K562 (cell line): Measurements from ENCODE around the gene CDC20. TPM values are rescaled to one million over a fixed set of nuclear protein-coding genes. Genes with fewer than 3 reads are reported as not detected.

ENCODE experiments used
- microRNA-seq: library from miRNA; unstranded; fragments of <30 nt; microRNA quantifications from one replicate; pipeline ENCODE4, GENCODE V29; 2018; ENCODE audit warnings: borderline microRNAs expressed
- polyA plus RNA-seq, 8 experiments: library from polyadenylated mRNA; depleted of rRNA in 4 of 8; stranded (reverse) in 5 of 8; unstranded in 3 of 8; fragments of >200 nt; fragmentation: Nextera tagmentation in 2 of 8; fragmentation: Illumina TruSeq in 1 of 8; extraction: Ambion mirVana in 2 of 8; extraction: Trizol in 1 of 8; gene quantifications; 2 replicates each; pipeline versions ENCODE4 v1.2.1 to v1.2.3, GENCODE V29; 2011 to 2014; ENCODE audit warnings: inconsistent platforms in 1 of 8, missing spikeins in 1 of 8
- total RNA-seq, 7 experiments: library from RNA; depleted of rRNA in 6 of 7; stranded (reverse); fragments of >200 nt in 6 of 7; fragmentation: Illumina TruSeq in 2 of 7; extraction: Trizol in 2 of 7; gene quantifications; 2 replicates each; pipeline versions ENCODE4 v1.2.1 to v1.2.3, GENCODE V29; 2011 to 2021; ENCODE audit warnings: low replicate concordance in 1 of 7

The CDC20 gene
- total and polyA plus RNA-seq, 9 of the 15 experiments (the other 6 are each of a cell fraction or from before 2014, with no cell fraction given) = 45.2 to 224 (median 121) TPM

Small RNA genes within 50 kb of the gene (microRNA-seq; reads per million reads assigned to microRNA genes)
- gene MIR6734 = 0.82 reads per million

Other genes with a start within 250 kb of the CDC20 start
Only the 7 nearest of the 11 such genes appear.
- gene TMEM125, start 89.0 kb upstream of the CDC20 start, total RNA-seq (2014; rRNA removed) = not detected in 2 replicates
- not detected in 2 replicates for gene TMEM125, start 89.0 kb upstream of the CDC20 start, total RNA-seq (2014; rRNA removed; fragmentation: Illumina TruSeq; extraction: Trizol)
- not detected in 2 replicates for gene TMEM125, start 89.0 kb upstream of the CDC20 start, total RNA-seq (2015; rRNA removed; fragmentation: Illumina TruSeq; extraction: Trizol)
- 0.45 TPM in 1 of 2 replicates, not detected in the other for gene TMEM125, start 89.0 kb upstream of the CDC20 start, total RNA-seq (2021)
- gene TMEM125, start 89.0 kb upstream of the CDC20 start, polyA plus RNA-seq (2011; rRNA removed) = 0.08 and 0.35 TPM in 2 replicates
- gene TMEM125, start 89.0 kb upstream of the CDC20 start, polyA plus RNA-seq (2014; fragmentation: Illumina TruSeq; extraction: Trizol) = 0.07 TPM in 1 of 2 replicates, not detected in the other
- not detected for gene TMEM125, start 89.0 kb upstream of the CDC20 start, polyA plus RNA-seq (2014; fragmentation: Nextera tagmentation; extraction: Ambion mirVana)
- 0.67 TPM in 1 of 2 replicates, not detected in the other for gene TMEM125, start 89.0 kb upstream of the CDC20 start, polyA plus RNA-seq (2014; rRNA removed)
- gene C1orf210, start 73.4 kb upstream of the CDC20 start, total RNA-seq (2014; rRNA removed) = not detected in 2 replicates
- gene C1orf210, start 73.4 kb upstream of the CDC20 start, total RNA-seq (2014; rRNA removed; fragmentation: Illumina TruSeq; extraction: Trizol) = not detected in 2 replicates
- not detected in 2 replicates for gene C1orf210, start 73.4 kb upstream of the CDC20 start, total RNA-seq (2015; rRNA removed; fragmentation: Illumina TruSeq; extraction: Trizol)
- gene C1orf210, start 73.4 kb upstream of the CDC20 start, total RNA-seq (2021) = not detected in 2 replicates
- not detected in 2 replicates for gene C1orf210, start 73.4 kb upstream of the CDC20 start, polyA plus RNA-seq (2011; rRNA removed)
- not detected in 2 replicates for gene C1orf210, start 73.4 kb upstream of the CDC20 start, polyA plus RNA-seq (2014; fragmentation: Illumina TruSeq; extraction: Trizol)
- not detected for gene C1orf210, start 73.4 kb upstream of the CDC20 start, polyA plus RNA-seq (2014; fragmentation: Nextera tagmentation; extraction: Ambion mirVana)
- 0.21 TPM in 1 of 2 replicates, not detected in the other for gene C1orf210, start 73.4 kb upstream of the CDC20 start, polyA plus RNA-seq (2014; rRNA removed)
- gene TIE1, start 58.0 kb upstream of the CDC20 start, total RNA-seq (2014; rRNA removed) = 0.14 and 0.16 TPM in 2 replicates
- not detected in 2 replicates for gene TIE1, start 58.0 kb upstream of the CDC20 start, total RNA-seq (2014; rRNA removed; fragmentation: Illumina TruSeq; extraction: Trizol)
- gene TIE1, start 58.0 kb upstream of the CDC20 start, total RNA-seq (2015; rRNA removed; fragmentation: Illumina TruSeq; extraction: Trizol) = 0.04 TPM in 1 of 2 replicates, not detected in the other
- 0.20 and 0.31 TPM in 2 replicates for gene TIE1, start 58.0 kb upstream of the CDC20 start, total RNA-seq (2021)
- gene TIE1, start 58.0 kb upstream of the CDC20 start, polyA plus RNA-seq (2011; rRNA removed) = 0.32 and 0.49 TPM in 2 replicates
- 0.07 and 0.17 TPM in 2 replicates for gene TIE1, start 58.0 kb upstream of the CDC20 start, polyA plus RNA-seq (2014; fragmentation: Illumina TruSeq; extraction: Trizol)
- gene TIE1, start 58.0 kb upstream of the CDC20 start, polyA plus RNA-seq (2014; fragmentation: Nextera tagmentation; extraction: Ambion mirVana) = not detected
- 0.08 and 0.66 TPM in 2 replicates for gene TIE1, start 58.0 kb upstream of the CDC20 start, polyA plus RNA-seq (2014; rRNA removed)
- not detected in 2 replicates for gene MPL, start 21.2 kb upstream of the CDC20 start, total RNA-seq (2014; rRNA removed)
- gene MPL, start 21.2 kb upstream of the CDC20 start, total RNA-seq (2014; rRNA removed; fragmentation: Illumina TruSeq; extraction: Trizol) = not detected in 2 replicates
- not detected in 2 replicates for gene MPL, start 21.2 kb upstream of the CDC20 start, total RNA-seq (2015; rRNA removed; fragmentation: Illumina TruSeq; extraction: Trizol)
- gene MPL, start 21.2 kb upstream of the CDC20 start, total RNA-seq (2021) = not detected in 2 replicates
- gene MPL, start 21.2 kb upstream of the CDC20 start, polyA plus RNA-seq (2011; rRNA removed) = not detected in 2 replicates
- gene MPL, start 21.2 kb upstream of the CDC20 start, polyA plus RNA-seq (2014; fragmentation: Illumina TruSeq; extraction: Trizol) = not detected in 2 replicates
- not detected for gene MPL, start 21.2 kb upstream of the CDC20 start, polyA plus RNA-seq (2014; fragmentation: Nextera tagmentation; extraction: Ambion mirVana)
- gene MPL, start 21.2 kb upstream of the CDC20 start, polyA plus RNA-seq (2014; rRNA removed) = not detected in 2 replicates
- 53.4 and 73.1 TPM in 2 replicates for gene ELOVL1, start 9.0 kb downstream of the CDC20 start, total RNA-seq (2014; rRNA removed)
- gene ELOVL1, start 9.0 kb downstream of the CDC20 start, total RNA-seq (2014; rRNA removed; fragmentation: Illumina TruSeq; extraction: Trizol) = 48.1 and 51.0 TPM in 2 replicates
- gene ELOVL1, start 9.0 kb downstream of the CDC20 start, total RNA-seq (2015; rRNA removed; fragmentation: Illumina TruSeq; extraction: Trizol) = 65.3 and 66.6 TPM in 2 replicates
- gene ELOVL1, start 9.0 kb downstream of the CDC20 start, total RNA-seq (2021) = 66.8 and 73.2 TPM in 2 replicates
- 157 and 159 TPM in 2 replicates for gene ELOVL1, start 9.0 kb downstream of the CDC20 start, polyA plus RNA-seq (2011; rRNA removed)
- 108 and 120 TPM in 2 replicates for gene ELOVL1, start 9.0 kb downstream of the CDC20 start, polyA plus RNA-seq (2014; fragmentation: Illumina TruSeq; extraction: Trizol)
- gene ELOVL1, start 9.0 kb downstream of the CDC20 start, polyA plus RNA-seq (2014; fragmentation: Nextera tagmentation; extraction: Ambion mirVana) = 100 to 1,000 TPM in 1 of 2 experiments, 10 to 100 TPM in 1; 70.3 to 147 TPM
- gene ELOVL1, start 9.0 kb downstream of the CDC20 start, polyA plus RNA-seq (2014; rRNA removed) = 74.0 and 82.4 TPM in 2 replicates
- gene MED8, start 30.8 kb downstream of the CDC20 start, total RNA-seq (2014; rRNA removed) = 51.5 and 51.7 TPM in 2 replicates
- 52.7 and 56.4 TPM in 2 replicates for gene MED8, start 30.8 kb downstream of the CDC20 start, total RNA-seq (2014; rRNA removed; fragmentation: Illumina TruSeq; extraction: Trizol)
- 51.7 and 52.1 TPM in 2 replicates for gene MED8, start 30.8 kb downstream of the CDC20 start, total RNA-seq (2015; rRNA removed; fragmentation: Illumina TruSeq; extraction: Trizol)
- 57.7 and 60.7 TPM in 2 replicates for gene MED8, start 30.8 kb downstream of the CDC20 start, total RNA-seq (2021)
- 23.0 and 30.9 TPM in 2 replicates for gene MED8, start 30.8 kb downstream of the CDC20 start, polyA plus RNA-seq (2011; rRNA removed)
- gene MED8, start 30.8 kb downstream of the CDC20 start, polyA plus RNA-seq (2014; fragmentation: Illumina TruSeq; extraction: Trizol) = 55.3 and 60.3 TPM in 2 replicates
- 100 to 1,000 TPM; 104 to 120 TPM for gene MED8, start 30.8 kb downstream of the CDC20 start, polyA plus RNA-seq (2014; fragmentation: Nextera tagmentation; extraction: Ambion mirVana)
- 32.3 and 37.6 TPM in 2 replicates for gene MED8, start 30.8 kb downstream of the CDC20 start, polyA plus RNA-seq (2014; rRNA removed)
- gene SZT2, start 30.9 kb downstream of the CDC20 start, total RNA-seq (2014; rRNA removed) = 9.2 and 11.5 TPM in 2 replicates
- gene SZT2, start 30.9 kb downstream of the CDC20 start, total RNA-seq (2014; rRNA removed; fragmentation: Illumina TruSeq; extraction: Trizol) = 12.8 and 14.5 TPM in 2 replicates
- 14.4 and 15.8 TPM in 2 replicates for gene SZT2, start 30.9 kb downstream of the CDC20 start, total RNA-seq (2015; rRNA removed; fragmentation: Illumina TruSeq; extraction: Trizol)
- gene SZT2, start 30.9 kb downstream of the CDC20 start, total RNA-seq (2021) = 27.0 and 31.0 TPM in 2 replicates
- 9.1 and 14.4 TPM in 2 replicates for gene SZT2, start 30.9 kb downstream of the CDC20 start, polyA plus RNA-seq (2011; rRNA removed)
- 14.7 and 15.1 TPM in 2 replicates for gene SZT2, start 30.9 kb downstream of the CDC20 start, polyA plus RNA-seq (2014; fragmentation: Illumina TruSeq; extraction: Trizol)
- gene SZT2, start 30.9 kb downstream of the CDC20 start, polyA plus RNA-seq (2014; fragmentation: Nextera tagmentation; extraction: Ambion mirVana) = 1 to 10 TPM in 1 of 2 experiments, under 1 TPM in 1; 0.88 to 1.3 TPM
- 16.7 and 18.4 TPM in 2 replicates for gene SZT2, start 30.9 kb downstream of the CDC20 start, polyA plus RNA-seq (2014; rRNA removed)